ENCODE measurements around the gene CPOX. TPM values are rescaled to one million over a fixed set of nuclear protein-coding genes. Genes with fewer than 3 reads are reported as not detected.

Gene CPOX
- total and polyA plus RNA-seq, 4 donors: 9.8 to 22.2 (median 13.2) TPM

DNA sequence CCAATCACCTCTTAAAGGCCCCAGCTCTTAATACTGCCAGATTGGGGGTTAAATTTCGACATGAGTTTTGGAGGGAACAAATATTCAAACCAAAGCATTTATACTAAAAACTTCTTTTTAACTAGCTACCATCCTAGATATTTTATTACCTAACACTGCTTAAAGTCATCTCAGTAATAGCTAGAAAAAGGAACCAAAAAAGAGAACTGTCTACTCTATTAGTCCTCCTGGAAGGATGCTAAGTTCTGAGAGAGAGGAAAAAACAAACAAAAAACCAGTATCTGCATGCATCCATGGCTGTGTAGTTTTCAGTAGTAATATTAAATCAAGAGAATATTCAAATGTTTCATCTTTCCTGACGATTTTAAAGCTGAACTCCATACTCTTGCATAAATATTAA lies 5.8 kb downstream of the CPOX start:
- peaks cover 3 to 18% (median 12%) of the 10 kb centered on the region in 4 donors for H3K36me3 ChIP-seq (ENCODE audit: control insufficient read depth in 4 of 4, insufficient read depth in 4 of 4, low read length in 4 of 4)
- ATAC-seq (ENCODE audit: insufficient read depth, low FRiP score) (no peak), DNase-seq (no peak)
- no peak overlapping the region for H3K9ac ChIP-seq (ENCODE audit: insufficient read depth in 1 of 2, low read length in 2 of 2)
- WGBS, 2 donors: 72 to 78% methylated on average over 2 of the region's 2 CpGs
- no peaks in the 10 kb centered on the region for H3K27me3 ChIP-seq (ENCODE audit: control insufficient read depth in 3 of 3, insufficient read depth in 3 of 3, low read length in 2 of 3)
- H3K9me3 ChIP-seq (ENCODE audit: control insufficient read depth in 4 of 4, insufficient read depth in 3 of 4, low read length in 3 of 4): no peaks in the 10 kb centered on the region
- peaks cover 0 to 7% (median 3%) of the 10 kb centered on the region in 5 donors for H3K4me1 ChIP-seq (ENCODE audit: control insufficient read depth in 5 of 5, insufficient read depth in 5 of 5, low read length in 5 of 5)
- TF ChIP-seq, protein P1, sequence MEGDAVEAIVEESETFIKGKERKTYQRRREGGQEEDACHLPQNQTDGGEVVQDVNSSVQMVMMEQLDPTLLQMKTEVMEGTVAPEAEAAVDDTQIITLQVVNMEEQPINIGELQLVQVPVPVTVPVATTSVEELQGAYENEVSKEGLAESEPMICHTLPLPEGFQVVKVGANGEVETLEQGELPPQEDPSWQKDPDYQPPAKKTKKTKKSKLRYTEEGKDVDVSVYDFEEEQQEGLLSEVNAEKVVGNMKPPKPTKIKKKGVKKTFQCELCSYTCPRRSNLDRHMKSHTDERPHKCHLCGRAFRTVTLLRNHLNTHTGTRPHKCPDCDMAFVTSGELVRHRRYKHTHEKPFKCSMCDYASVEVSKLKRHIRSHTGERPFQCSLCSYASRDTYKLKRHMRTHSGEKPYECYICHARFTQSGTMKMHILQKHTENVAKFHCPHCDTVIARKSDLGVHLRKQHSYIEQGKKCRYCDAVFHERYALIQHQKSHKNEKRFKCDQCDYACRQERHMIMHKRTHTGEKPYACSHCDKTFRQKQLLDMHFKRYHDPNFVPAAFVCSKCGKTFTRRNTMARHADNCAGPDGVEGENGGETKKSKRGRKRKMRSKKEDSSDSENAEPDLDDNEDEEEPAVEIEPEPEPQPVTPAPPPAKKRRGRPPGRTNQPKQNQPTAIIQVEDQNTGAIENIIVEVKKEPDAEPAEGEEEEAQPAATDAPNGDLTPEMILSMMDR (IDR thresholded peaks at IDR 0.05; ENCODE audit: control extremely low read depth, extremely low read depth): no peak
- no peak overlapping the region for H3K4me3 ChIP-seq
- no peak overlapping the region for H3K27ac ChIP-seq (ENCODE audit: low read depth in 1 of 2, low read length in 1 of 2)

DNA sequence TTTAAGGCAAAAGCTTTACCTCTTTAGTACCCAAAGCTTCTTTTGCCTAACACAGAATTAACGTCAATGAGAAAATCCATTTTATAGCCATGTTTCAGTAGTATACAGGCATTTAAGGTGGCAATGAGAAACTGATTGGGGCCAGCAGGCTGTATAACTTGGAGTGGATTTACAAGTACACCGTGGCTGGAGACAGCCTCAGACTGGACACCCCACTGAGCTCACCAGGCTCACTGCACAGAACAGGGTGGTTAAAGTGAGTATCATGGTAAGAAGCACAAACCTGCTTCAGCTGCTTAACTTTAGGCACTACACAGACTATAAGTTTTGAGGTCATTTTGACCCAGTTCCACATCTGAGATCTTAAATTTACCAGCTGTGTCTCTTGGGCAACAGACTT lies 8.9 kb downstream of the CPOX start:
- no peak for ATAC-seq (ENCODE audit: insufficient read depth, low FRiP score)
- Histone ChIP-seq H3K27me3 (ENCODE audit: control insufficient read depth in 3 of 3, insufficient read depth in 3 of 3, low read length in 2 of 3) (no peaks in the 10 kb centered on the region), H3K9me3 (ENCODE audit: control insufficient read depth in 4 of 4, insufficient read depth in 3 of 4, low read length in 3 of 4) (no peaks in the 10 kb centered on the region), H3K9ac (ENCODE audit: insufficient read depth in 1 of 2, low read length in 2 of 2) (no peak overlapping the region), H3K27ac (ENCODE audit: low read depth in 1 of 2, low read length in 1 of 2) (no peak overlapping the region), H3K4me3 (no peak overlapping the region), H3K36me3 (ENCODE audit: control insufficient read depth in 4 of 4, insufficient read depth in 4 of 4, low read length in 4 of 4) (peaks cover 7 to 19% (median 12%) of the 10 kb centered on the region in 4 donors), H3K4me1 (ENCODE audit: control insufficient read depth in 5 of 5, insufficient read depth in 5 of 5, low read length in 5 of 5) (no peaks in the 10 kb centered on the region)
- 91 to 97% methylated on average over 2 of the region's 2 CpGs for WGBS, 2 donors
- DNase-seq: no peak
- TF ChIP-seq, protein P1 (IDR thresholded peaks at IDR 0.05; ENCODE audit: control extremely low read depth, extremely low read depth): no peak

DNA sequence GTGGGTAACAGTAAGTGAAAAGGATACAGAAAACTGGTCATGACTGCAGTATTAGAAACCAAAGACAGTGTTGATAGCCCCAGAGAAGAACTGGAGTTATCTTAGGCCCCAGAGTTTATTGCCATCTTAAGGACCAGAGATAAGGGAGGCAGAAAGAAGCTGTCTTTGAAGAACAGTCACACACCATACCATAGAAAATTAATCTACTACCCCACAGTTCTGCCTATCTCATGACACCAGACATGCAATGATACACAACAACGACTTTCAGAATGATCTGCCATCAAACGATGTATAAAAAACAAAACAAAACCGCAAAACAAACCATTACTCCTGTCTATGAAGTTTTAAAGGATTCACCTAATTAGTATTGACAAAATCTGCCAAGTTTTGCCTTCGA lies 9.6 kb downstream of the CPOX start:
- WGBS, 2 donors: 73 to 90% methylated on average over 4 of the region's 4 CpGs
- Histone ChIP-seq H3K9ac (ENCODE audit: insufficient read depth in 1 of 2, low read length in 2 of 2) (no peak overlapping the region), H3K27ac (ENCODE audit: low read depth in 1 of 2, low read length in 1 of 2) (no peak overlapping the region), H3K36me3 (ENCODE audit: control insufficient read depth in 4 of 4, insufficient read depth in 4 of 4, low read length in 4 of 4) (peaks cover 7 to 17% (median 12%) of the 10 kb centered on the region in 4 donors), H3K4me1 (ENCODE audit: control insufficient read depth in 5 of 5, insufficient read depth in 5 of 5, low read length in 5 of 5) (no peaks in the 10 kb centered on the region), H3K4me3 (no peak overlapping the region), H3K27me3 (ENCODE audit: control insufficient read depth in 3 of 3, insufficient read depth in 3 of 3, low read length in 2 of 3) (no peaks in the 10 kb centered on the region), H3K9me3 (ENCODE audit: control insufficient read depth in 4 of 4, insufficient read depth in 3 of 4, low read length in 3 of 4) (no peaks in the 10 kb centered on the region)
- TF ChIP-seq, protein P1 (IDR thresholded peaks at IDR 0.05; ENCODE audit: control extremely low read depth, extremely low read depth): no peak
- ATAC-seq (ENCODE audit: insufficient read depth, low FRiP score): no peak
- DNase-seq: no peak

DNA sequence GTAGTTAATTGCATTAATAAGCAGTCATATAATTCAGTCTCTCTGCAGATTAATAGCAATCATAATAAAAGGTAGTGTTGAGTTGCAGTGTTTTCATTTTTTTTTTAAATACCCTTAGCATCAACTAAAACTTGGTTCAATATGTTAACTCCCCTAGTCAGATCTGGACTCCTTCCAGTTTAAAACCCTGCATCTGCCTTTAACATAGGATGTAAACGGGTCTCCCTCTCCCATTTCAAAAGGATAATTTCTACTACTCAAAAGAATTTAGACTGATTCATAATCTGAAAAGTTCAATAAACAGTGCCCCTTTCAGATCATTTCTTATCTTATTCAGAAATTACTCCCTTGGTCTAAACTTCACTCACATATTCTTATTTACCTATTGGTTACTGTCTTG lies 11.4 kb downstream of the CPOX start:
- 90 to 100% methylated on average over 1 of the region's 1 CpG for WGBS, 2 donors

More for the DNA sequence above, 11.4 kb downstream of the CPOX start:
- Histone ChIP-seq H3K9me3 (ENCODE audit: control insufficient read depth in 4 of 4, insufficient read depth in 3 of 4, low read length in 3 of 4) (no peaks in the 10 kb centered on the region), H3K9ac (ENCODE audit: insufficient read depth in 1 of 2, low read length in 2 of 2) (no peak overlapping the region), H3K36me3 (ENCODE audit: control insufficient read depth in 4 of 4, insufficient read depth in 4 of 4, low read length in 4 of 4) (peaks cover 5 to 27% (median 11%) of the 10 kb centered on the region in 4 donors), H3K27ac (ENCODE audit: low read depth in 1 of 2, low read length in 1 of 2) (no peak overlapping the region), H3K4me1 (ENCODE audit: control insufficient read depth in 5 of 5, insufficient read depth in 5 of 5, low read length in 5 of 5) (no peaks in the 10 kb centered on the region), H3K4me3 (no peak overlapping the region), H3K27me3 (ENCODE audit: control insufficient read depth in 3 of 3, insufficient read depth in 3 of 3, low read length in 2 of 3) (no peaks in the 10 kb centered on the region)
- DNase-seq: no peak
- no peak for ATAC-seq (ENCODE audit: insufficient read depth, low FRiP score)
- TF ChIP-seq, protein P1 (IDR thresholded peaks at IDR 0.05; ENCODE audit: control extremely low read depth, extremely low read depth): no peak

All from lung (tissue), 12 donors.